GM12878 (cell line): ENCODE measurements around the gene MYO7B. TPM values are rescaled to one million over a fixed set of nuclear protein-coding genes. Genes with fewer than 3 reads are reported as not detected.

Experiments used
- ATF3 ChIP-seq: IDR thresholded peaks from 2 replicates; pipeline ENCODE4 v1.6.1; 2011; ENCODE audit warnings: low read depth, mild to moderate bottlenecking, low read length, moderate library complexity, borderline replicate concordance; ENCODE audit errors: extremely low read depth
- BCL3 ChIP-seq: IDR thresholded peaks from 2 replicates; pipeline ENCODE4 v1.6.1; 2011; ENCODE audit warnings: borderline replicate concordance, low read depth, mild to moderate bottlenecking, moderate library complexity, low read length; ENCODE audit not compliant: insufficient read depth, poor library complexity, severe bottlenecking
- CREB1 ChIP-seq: IDR thresholded peaks from 2 replicates; pipeline ENCODE4 v1.6.1; 2012; ENCODE audit warnings: low read depth, mild to moderate bottlenecking, inconsistent platforms
- CUX1 ChIP-seq: IDR thresholded peaks from 2 replicates; pipeline ENCODE4 v1.6.1; 2012; ENCODE audit warnings: improper control_type of control experiment, low read depth, low read length; ENCODE audit not compliant: insufficient replicate concordance
- E2F4 ChIP-seq: IDR thresholded peaks from 2 replicates; pipeline ENCODE4 v1.6.1; 2012; ENCODE audit warnings: low read depth, low read length, improper control_type of control experiment
- JUND ChIP-seq: IDR thresholded peaks from 2 replicates; pipeline ENCODE4 v1.6.1; 2012; ENCODE audit warnings: low read depth, mild to moderate bottlenecking, low read length, improper control_type of control experiment, moderate library complexity
- MAX ChIP-seq: IDR thresholded peaks from 2 replicates; pipeline ENCODE4 v1.6.1; 2012; ENCODE audit warnings: low read depth, low read length, improper control_type of control experiment
- MTA2 ChIP-seq: fragments of 450-650 bp; IDR thresholded peaks from 2 replicates; pipeline ENCODE4 v1.6.1; 2016; ENCODE audit warnings: low read depth, mild to moderate bottlenecking, moderate library complexity
- NR2C2 ChIP-seq: IDR thresholded peaks from 2 replicates; pipeline ENCODE4 v1.6.1; 2011; ENCODE audit warnings: borderline replicate concordance, low read depth; ENCODE audit not compliant: control insufficient read depth, insufficient read length
- POLR2AphosphoS2 ChIP-seq: IDR thresholded peaks from 2 replicates; pipeline ENCODE4 v1.6.1; 2011; ENCODE audit warnings: low read depth, mild to moderate bottlenecking, low read length, improper control_type of control experiment, moderate library complexity
- USF2 ChIP-seq: IDR thresholded peaks from 2 replicates; pipeline ENCODE4 v1.6.1; 2011; ENCODE audit warnings: low read depth, low read length, improper control_type of control experiment, borderline replicate concordance
- WRNIP1 ChIP-seq: IDR thresholded peaks from 2 replicates; pipeline ENCODE4 v1.6.1; 2011; ENCODE audit warnings: low read depth, low read length, improper control_type of control experiment, borderline replicate concordance
- polyA plus RNA-seq, 11 experiments: library from polyadenylated mRNA; depleted of rRNA in 4 of 11; unstranded in 6 of 11; stranded (reverse) in 5 of 11; fragments of >200 nt; fragmentation: Nextera tagmentation in 4 of 11; fragmentation: Illumina TruSeq in 1 of 11; extraction: Ambion mirVana in 4 of 11; extraction: Trizol in 1 of 11; gene quantifications; 1 replicate in 1 of 11; 2 replicates in 10 of 11; pipeline versions ENCODE4 v1.2.1 to v1.2.3, GENCODE V29; 2011 to 2016; ENCODE audit warnings: inconsistent platforms in 2 of 11, missing spikeins in 2 of 11, low read depth in 1 of 11
- total RNA-seq, 4 experiments: library from RNA; depleted of rRNA in 3 of 4; stranded (reverse); fragments of >200 nt in 3 of 4; fragmentation: Illumina TruSeq in 1 of 4; extraction: Trizol in 1 of 4; gene quantifications; 2 replicates each; pipeline versions ENCODE4 v1.2.1 to v1.2.3, GENCODE V29; 2013 to 2021

Gene MYO7B
- total and polyA plus RNA-seq, 10 of the 15 experiments (the other 5 are each of a cell fraction or from before 2014, with no cell fraction given) = 0.08 to 4.8 (median 1.2) TPM

- TF ChIP-seq NR2C2 (no peak), USF2 (no peak), MTA2 (no peak), MAX (no peak), WRNIP1 (no peak), JUND (no peak), POLR2AphosphoS2 (no peak), CREB1 (no peak), BCL3 (no peak), E2F4 (no peak), ATF3 (no peak), CUX1 (no peak)
Observed at GRCh38 chr2:127658146-127658545, 122.7 kb downstream of the MYO7B start (continued).
